Occipital lobe (tissue), 2 donors: Measurements from ENCODE around the gene DNASE2. TPM values are rescaled to one million over a fixed set of nuclear protein-coding genes. Genes with fewer than 3 reads are reported as not detected.
"Not testable (repeated sequence)": the region's sequence is repeated elsewhere in the genome, so short reads cannot be mapped to it uniquely, and the experiment has no call there.

Experiments used
- DNase-seq: peaks from one replicate; lab custom pipeline; 2025; lab: John Stamatoyannopoulos, UW
- total RNA-seq: library from RNA; depleted of rRNA; stranded (reverse); fragments of >200 nt; gene quantifications from one replicate; pipeline ENCODE4 v1.2.3, GENCODE V29; 2014

DNASE2 gene
- total RNA-seq, 1 donor from 2014 or later = 4.5 TPM

GRCh38 chr19:12864721-12865715, 16.2 kb downstream of the DNASE2 start:
- DNase-seq = no peak

GRCh38 chr19:12864143-12864542, 17.1 kb downstream of the DNASE2 start:
- no peak for DNase-seq

GRCh38 chr19:12859546-12859945, 21.7 kb downstream of the DNASE2 start:
- DNase-seq = no peak

- DNase-seq = no peak
Measured at GRCh38 chr19:12858041-12858928, 23.0 kb downstream of the DNASE2 start.

GRCh38 chr19:12856653-12857052, 24.6 kb downstream of the DNASE2 start:
- no peak for DNase-seq

- peak; percentile 65 for DNase-seq
Measured at GRCh38 chr19:12847159-12848139, 33.8 kb downstream of the DNASE2 start.

- not testable (repeated sequence) for DNase-seq
Measured at GRCh38 chr19:12846613-12847012, 34.6 kb downstream of the DNASE2 start.

- no peak for DNase-seq
Measured at GRCh38 chr19:12843999-12844732, 37.1 kb downstream of the DNASE2 start.

- DNase-seq = no peak
Measured at GRCh38 chr19:12843328-12843727, 37.9 kb downstream of the DNASE2 start.

- no peak for DNase-seq
Measured at GRCh38 chr19:12842511-12842910, 38.7 kb downstream of the DNASE2 start.

- peak; percentile 42 for DNase-seq
Measured at GRCh38 chr19:12841094-12841493, 40.2 kb downstream of the DNASE2 start.

- DNase-seq = peak; percentile 67
Measured at GRCh38 chr19:12840091-12841079, 40.9 kb downstream of the DNASE2 start.

- DNase-seq = no peak
Measured at GRCh38 chr19:12838886-12839756, 42.1 kb downstream of the DNASE2 start.

GRCh38 chr19:12838182-12838885, 42.9 kb downstream of the DNASE2 start, which contains the start of gene MAST1:
Gene MAST1, plus strand, starts transcription at chr19:12838515. Its CDS starts 58 bp downstream, at chr19:12838573.
- DNase-seq = peak; percentile 27

GRCh38 chr19:12837225-12837624, 44.0 kb downstream of the DNASE2 start:
- no peak for DNase-seq

- no peak for DNase-seq
Measured at GRCh38 chr19:12836529-12836863, 44.8 kb downstream of the DNASE2 start.
